GM12865 (cell line): ENCODE data around the gene RAD50.

Source experiments
- DNase-seq: peaks from one replicate; pipeline ENCODE4 v3.0.0; 2010; ENCODE audit warnings: low read depth
- H3K4me3 ChIP-seq: 2 replicates; pipeline ENCODE4 v1.5.1; 2011; ENCODE audit warnings: mild to moderate bottlenecking, low read depth, low read length, control low read depth
- CTCF ChIP-seq: IDR thresholded peaks from 2 replicates; pipeline ENCODE4 v1.5.1; 2011; ENCODE audit warnings: low read length, control low read depth, low read depth, inconsistent platforms; ENCODE audit not compliant: insufficient read depth; ENCODE audit errors: missing control alignments

The RAD50 gene

DNA sequence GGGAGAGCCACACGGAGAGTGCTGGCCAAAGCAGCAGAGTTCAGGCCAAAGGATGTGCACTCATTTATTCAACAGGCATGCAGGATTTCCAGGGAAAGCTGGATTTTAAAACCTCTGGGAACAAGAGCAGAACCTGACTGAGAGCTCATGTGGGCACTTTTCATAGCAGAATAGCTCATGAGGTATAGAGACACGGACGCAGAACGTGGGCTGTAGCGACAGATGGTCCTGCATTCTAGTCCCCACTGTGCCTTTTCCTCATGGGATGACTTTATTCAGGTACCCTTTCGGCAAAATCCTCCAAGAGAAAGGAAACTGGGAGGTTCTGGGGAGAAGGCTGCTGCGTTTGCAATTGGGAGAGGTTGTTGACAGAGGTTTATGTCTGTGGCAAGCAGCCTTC lies 122.4 kb downstream of the RAD50 start:
- DNase-seq = no peak
- no peak overlapping the region for H3K4me3 ChIP-seq
- no peak for TF ChIP-seq CTCF

DNA sequence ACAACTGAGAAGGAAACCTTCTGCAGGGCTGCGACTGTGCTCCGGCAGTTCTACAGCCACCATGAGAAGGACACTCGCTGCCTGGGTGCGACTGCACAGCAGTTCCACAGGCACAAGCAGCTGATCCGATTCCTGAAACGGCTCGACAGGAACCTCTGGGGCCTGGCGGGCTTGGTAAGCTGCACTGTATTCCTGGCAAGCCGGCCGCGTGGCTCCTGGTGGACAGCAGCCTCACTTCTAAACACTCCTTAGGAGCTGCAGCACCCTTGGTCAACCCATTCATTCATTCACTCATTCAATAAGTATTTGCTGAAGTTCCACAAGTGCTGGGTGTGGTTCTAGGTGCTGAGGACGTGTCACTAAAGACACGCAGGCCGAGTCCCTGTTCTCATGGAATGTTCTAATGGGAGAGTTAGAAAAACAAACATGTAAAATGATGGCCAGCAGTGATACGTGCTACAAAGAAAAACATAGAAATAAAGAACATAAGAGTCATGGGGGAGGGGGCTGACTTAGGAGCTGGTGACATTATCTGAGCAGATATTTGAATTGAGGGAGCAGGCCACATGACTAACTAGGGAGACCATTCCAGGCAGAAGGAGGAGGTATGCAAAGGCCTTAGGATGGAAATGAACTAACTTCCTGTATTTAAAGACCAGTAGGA lies 123.1 kb downstream of the RAD50 start:
- DNase-seq = no peak
- H3K4me3 ChIP-seq = no peak overlapping the region
- no peak for TF ChIP-seq CTCF

- H3K4me3 ChIP-seq = no peak overlapping the region
- TF ChIP-seq CTCF = no peak
Observed at GRCh38 chr5:132680780-132681475, 124.2 kb downstream of the RAD50 start.

DNA sequence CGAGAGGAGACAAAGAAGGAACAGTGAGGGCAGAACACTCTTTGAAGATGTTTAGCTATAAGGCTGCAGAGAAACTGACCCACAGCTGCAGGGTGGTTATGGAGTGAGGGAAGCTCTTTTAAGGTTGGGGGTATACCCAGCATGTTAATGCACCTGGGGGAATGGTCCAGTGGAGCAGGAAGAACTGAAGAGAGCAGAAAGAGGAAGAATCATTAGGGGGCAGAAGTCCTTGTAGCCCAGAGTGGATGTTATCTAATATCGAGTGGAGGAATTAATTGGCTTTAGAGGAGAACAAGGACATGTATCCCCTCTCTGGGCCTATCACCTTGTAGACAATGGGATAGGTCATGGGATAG lies 124.7 kb downstream of the RAD50 start:
- DNase-seq = no peak
- no peak overlapping the region for H3K4me3 ChIP-seq
- no peak for TF ChIP-seq CTCF

More at GRCh38 chr5:132680780-132681475, 124.2 kb downstream of the RAD50 start:
- DNase-seq = no peak

GRCh38 chr5:132681983-132682382 lies 125.2 kb downstream of the RAD50 start:
- H3K4me3 ChIP-seq = no peak overlapping the region
- no peak for TF ChIP-seq CTCF
- no peak for DNase-seq

DNA sequence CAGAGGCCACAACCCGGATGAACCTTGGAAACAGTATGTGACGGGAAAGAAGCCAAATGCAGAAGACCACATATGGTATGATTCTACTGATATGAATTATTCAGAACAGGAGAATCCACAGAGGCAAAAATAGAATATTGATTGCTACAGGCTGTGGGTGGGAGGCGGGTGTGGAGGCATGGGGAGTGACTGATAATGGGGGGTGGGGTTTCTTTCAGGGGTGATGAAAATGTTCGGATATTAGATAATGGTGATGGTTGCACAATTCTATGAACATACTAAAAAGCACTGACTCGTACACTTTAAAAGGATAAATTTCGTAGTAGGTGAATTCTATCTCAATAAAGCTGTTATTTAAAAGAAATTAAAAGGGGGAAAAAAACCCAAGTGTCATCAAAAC lies 127.7 kb downstream of the RAD50 start:
- no peak overlapping the region for H3K4me3 ChIP-seq
- no peak for DNase-seq
- TF ChIP-seq CTCF = no peak
